SK-N-SH treated with all-trans-retinoic acid at 6 μM for 48 hours (cell line): ENCODE measurements around the gene FBXW2.
A peak's percentile ranks its signal among the peaks of the same experiment; 100 is the strongest.
"Not testable (repeated sequence)": the region's sequence is repeated elsewhere in the genome, so short reads cannot be mapped to it uniquely, and the experiment has no call there.

Source experiments
- ATAC-seq: fragments of 200-7000 bp; cut with Tn5 transposase; 3 replicates; pipeline ENCODE4 v1.9.1; 2020; ENCODE audit warnings: mild to moderate bottlenecking, moderate library complexity
- ARNTL ChIP-seq: fragments of 450-650 bp; formaldehyde crosslinking; IDR thresholded peaks from 2 replicates; pipeline ENCODE4 v1.5.0; 2020; ENCODE audit warnings: low read depth, mild to moderate bottlenecking, moderate library complexity, borderline replicate concordance
- CREB5 ChIP-seq: fragments of 250-450 bp; sonication (Bioruptor Pico); IDR thresholded peaks from 2 replicates; pipeline ENCODE4 v1.5.1; 2020; ENCODE audit warnings: low read depth, mild to moderate bottlenecking, moderate library complexity
- CSDC2 ChIP-seq: fragments of 250-450 bp; sonication (Bioruptor Pico); IDR thresholded peaks from 2 replicates; pipeline ENCODE4 v1.5.0; 2020; ENCODE audit warnings: mild to moderate bottlenecking, moderate library complexity
- CSRNP3 ChIP-seq: fragments of 250-450 bp; sonication (Bioruptor Pico); IDR thresholded peaks from 2 replicates; pipeline ENCODE4 v1.5.1; 2021; ENCODE audit warnings: mild to moderate bottlenecking, moderate library complexity
- ESRRG ChIP-seq: fragments of 250-450 bp; sonication (Bioruptor Pico); IDR thresholded peaks from 2 replicates; pipeline ENCODE4 v1.6.1; 2021; ENCODE audit warnings: mild to moderate bottlenecking
- GLIS3 ChIP-seq: fragments of 250-450 bp; sonication (Bioruptor Pico); IDR thresholded peaks from 2 replicates; pipeline ENCODE4 v1.5.0; 2020; ENCODE audit warnings: mild to moderate bottlenecking, moderate library complexity
- ISL1 ChIP-seq: fragments of 250-450 bp; sonication (Bioruptor Pico); IDR thresholded peaks from 2 replicates; pipeline ENCODE4 v2.1.2; 2022; ENCODE audit warnings: mild to moderate bottlenecking, moderate library complexity
- OSR1 ChIP-seq: fragments of 250-450 bp; sonication (Bioruptor Pico); IDR thresholded peaks from 2 replicates; pipeline ENCODE4 v1.8.0; 2022; ENCODE audit warnings: moderate library complexity, mild to moderate bottlenecking, inconsistent platforms
- POU6F1 ChIP-seq: fragments of 250-450 bp; sonication (Bioruptor Pico); IDR thresholded peaks from 2 replicates; pipeline ENCODE4 v1.8.0; 2021; ENCODE audit warnings: low read depth, mild to moderate bottlenecking, moderate library complexity, borderline replicate concordance
- PPARA ChIP-seq: fragments of 250-450 bp; sonication (Bioruptor Pico); IDR thresholded peaks from 2 replicates; pipeline ENCODE4 v1.5.0; 2020; ENCODE audit warnings: mild to moderate bottlenecking, borderline replicate concordance
- SNAI2 ChIP-seq: fragments of 250-450 bp; sonication (Bioruptor Pico); IDR thresholded peaks from 2 replicates; pipeline ENCODE4 v1.5.0; 2020; ENCODE audit warnings: mild to moderate bottlenecking, moderate library complexity
- TOX ChIP-seq: fragments of 250-450 bp; sonication (Bioruptor Pico); IDR thresholded peaks from 2 replicates; pipeline ENCODE4 v1.8.0; 2021; ENCODE audit warnings: mild to moderate bottlenecking, moderate library complexity, borderline replicate concordance
- TSHZ2 ChIP-seq: fragments of 250-450 bp; sonication (Bioruptor Pico); IDR thresholded peaks from 2 replicates; pipeline ENCODE4 v1.5.0; 2020; ENCODE audit warnings: mild to moderate bottlenecking, moderate library complexity
- ZFP30 ChIP-seq: fragments of 450-650 bp; formaldehyde crosslinking; IDR thresholded peaks from 2 replicates; pipeline ENCODE4 v1.5.0; 2022; ENCODE audit warnings: mild to moderate bottlenecking, moderate library complexity
- ZNF565 ChIP-seq: fragments of 450-650 bp; formaldehyde crosslinking; conservative IDR thresholded peaks from 2 replicates; pipeline ENCODE4 v1.5.0; 2020; ENCODE audit warnings: low read depth, mild to moderate bottlenecking, moderate library complexity
- ZNF70 ChIP-seq: fragments of 450-650 bp; formaldehyde crosslinking; IDR thresholded peaks from 2 replicates; pipeline ENCODE4 v1.5.0; 2020; ENCODE audit warnings: mild to moderate bottlenecking, moderate library complexity
- ZNF8 ChIP-seq: fragments of 450-650 bp; formaldehyde crosslinking; IDR thresholded peaks from 2 replicates; pipeline ENCODE4 v1.5.0; 2020; ENCODE audit warnings: mild to moderate bottlenecking, moderate library complexity

FBXW2 gene

GRCh38 chr9:120807607-120808379 lies 14.6 kb upstream of the FBXW2 start:
- no peak for TF ChIP-seq CREB5 (CRISPR knock-in tag)
- TF ChIP-seq OSR1 (CRISPR knock-in tag) = no peak
- TF ChIP-seq ZFP30 = peak; percentile 63
- no peak for ATAC-seq

- not testable (repeated sequence) for ATAC-seq
These were observed 11.7 kb upstream of the FBXW2 start for GRCh38 chr9:120804784-120805363.

GRCh38 chr9:120801441-120801840 lies 8.2 kb upstream of the FBXW2 start:
- no peak for ATAC-seq

GRCh38 chr9:120791161-120791560 lies 2.1 kb downstream of the FBXW2 start:
- TF ChIP-seq CSDC2 (CRISPR knock-in tag) = no peak
- TF ChIP-seq ARNTL = no peak
- no peak for TF ChIP-seq SNAI2 (CRISPR knock-in tag)
- no peak for ATAC-seq

More at GRCh38 chr9:120801441-120801840, 8.2 kb upstream of the FBXW2 start:
- TF ChIP-seq PPARA = no peak
- no peak for TF ChIP-seq ZNF565 (CRISPR knock-in tag)
- no peak for TF ChIP-seq OSR1 (CRISPR knock-in tag)
- no peak for TF ChIP-seq ZNF70 (CRISPR knock-in tag)
- no peak for TF ChIP-seq TSHZ2 (CRISPR knock-in tag)
- no peak for TF ChIP-seq ZNF8 (CRISPR knock-in tag)
- TF ChIP-seq ISL1 = no peak
- no peak for TF ChIP-seq GLIS3 (CRISPR knock-in tag)
- no peak for TF ChIP-seq CSRNP3 (CRISPR knock-in tag)
- no peak for TF ChIP-seq TOX (CRISPR knock-in tag)
- no peak for TF ChIP-seq ZFP30
- no peak for TF ChIP-seq POU6F1 (CRISPR knock-in tag)

- no peak for ATAC-seq
- no peak for TF ChIP-seq CSDC2 (CRISPR knock-in tag)
- no peak for TF ChIP-seq ZNF70 (CRISPR knock-in tag)
- no peak for TF ChIP-seq ESRRG (CRISPR knock-in tag)
- no peak for TF ChIP-seq ZNF8 (CRISPR knock-in tag)
- no peak for TF ChIP-seq OSR1 (CRISPR knock-in tag)
These were observed 5.3 kb downstream of the FBXW2 start for GRCh38 chr9:120787933-120788332.

- ATAC-seq = no peak
- no peak for TF ChIP-seq ARNTL
- TF ChIP-seq ISL1 = 0 out of 2 replicates have a peak, but pooled peaks have one; percentile 12
- TF ChIP-seq, all 23 proteins: peak for 1
These were observed 9.6 kb downstream of the FBXW2 start for GRCh38 chr9:120783602-120784047.
